HG02642 (cell line): Measurements from ENCODE around the gene TBC1D7.
"Not testable (repeated sequence)": the region's sequence is repeated elsewhere in the genome, so short reads cannot be mapped to it uniquely, and the experiment has no call there.

Experiments used
- ATAC-seq: cut with Tn5 transposase; IDR thresholded peaks from one replicate; pipeline ENCODE4 v1.9.1; 2021; ENCODE audit warnings: mild to moderate bottlenecking; ENCODE audit not compliant: unreplicated experiment, poor library complexity

TBC1D7 gene

DNA sequence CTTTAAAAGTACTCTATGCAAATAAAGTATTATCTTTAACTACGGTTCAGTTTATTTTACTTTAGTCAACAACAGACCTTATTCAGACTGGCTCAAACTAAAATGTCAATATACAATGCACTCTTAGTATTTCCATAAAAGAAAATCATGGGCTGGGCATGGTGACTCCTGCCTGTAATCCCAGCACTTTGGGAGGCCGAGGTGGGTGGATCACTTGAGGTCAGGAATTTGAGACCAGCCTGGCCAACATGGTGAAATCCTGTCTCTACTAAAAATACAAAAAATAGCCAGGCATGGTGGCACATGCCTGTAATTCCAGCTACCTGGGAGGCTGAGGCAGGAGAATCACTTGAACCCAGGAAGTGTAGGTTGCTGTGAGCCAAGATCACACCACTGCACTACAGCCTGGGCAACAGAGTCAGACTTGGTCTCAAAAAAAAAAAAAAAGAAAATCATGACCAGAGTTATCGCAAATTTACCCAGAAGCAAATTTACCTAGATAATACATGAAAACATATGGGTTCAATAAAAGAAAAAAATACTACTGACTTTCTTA is 2.2 kb downstream of the TBC1D7 start:
- not testable (repeated sequence) for ATAC-seq

DNA sequence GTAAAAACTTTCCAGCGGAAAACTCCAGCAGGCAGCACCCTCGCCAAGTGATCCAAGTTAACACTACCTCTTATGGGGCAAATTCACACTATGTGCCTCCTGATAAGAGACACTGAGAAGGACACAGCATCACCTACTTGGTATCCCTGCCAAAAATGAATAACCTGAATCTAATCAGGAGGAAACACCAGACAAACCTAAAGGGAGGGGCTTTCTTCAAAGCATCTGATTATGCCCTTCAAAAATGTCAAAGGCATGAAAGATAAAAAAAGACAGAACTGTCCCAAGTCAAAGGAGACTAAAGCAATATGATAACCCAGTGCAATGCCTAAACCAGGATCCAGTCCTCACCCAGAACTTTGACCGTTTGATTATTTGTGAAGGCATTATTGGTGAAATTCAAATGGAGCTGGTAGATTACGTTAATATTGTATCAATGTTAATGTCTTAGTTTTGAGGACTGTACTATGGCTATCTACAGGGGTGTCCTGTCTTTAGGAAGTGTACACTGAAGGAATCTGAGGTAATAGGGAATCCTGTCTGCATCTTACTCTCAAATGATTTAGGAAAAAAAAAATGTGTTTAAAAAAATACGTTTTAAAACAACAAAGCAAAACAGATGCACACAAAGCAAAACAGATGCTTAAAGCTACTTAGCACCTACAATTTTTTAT is 8.3 kb downstream of the TBC1D7 start:
- ATAC-seq, result no peak

DNA sequence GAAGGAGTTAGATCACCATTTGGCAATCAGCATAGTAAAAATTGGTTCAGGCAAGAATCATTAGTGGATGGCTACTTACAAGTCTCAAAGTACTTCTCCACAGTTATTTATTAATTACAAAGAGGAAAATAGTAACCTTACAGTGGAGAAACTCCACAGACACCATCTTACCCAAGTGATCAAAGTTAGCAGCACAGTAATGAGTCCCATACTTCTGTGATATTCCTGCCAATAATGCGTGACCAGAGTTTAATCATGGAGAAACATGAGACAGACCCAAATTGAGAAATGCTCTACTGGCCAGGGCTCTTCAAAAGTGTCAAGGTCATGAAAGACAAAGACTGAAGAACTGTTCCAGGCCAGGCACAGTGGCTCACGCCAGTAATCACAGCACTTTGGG is 9.5 kb downstream of the TBC1D7 start:
- no peak for ATAC-seq

- ATAC-seq, result no peak
Observed at GRCh38 chr6:13315896-13316295, 12.4 kb downstream of the TBC1D7 start.

GRCh38 chr6:13314806-13315205 is 13.5 kb downstream of the TBC1D7 start:
- no peak for ATAC-seq

DNA sequence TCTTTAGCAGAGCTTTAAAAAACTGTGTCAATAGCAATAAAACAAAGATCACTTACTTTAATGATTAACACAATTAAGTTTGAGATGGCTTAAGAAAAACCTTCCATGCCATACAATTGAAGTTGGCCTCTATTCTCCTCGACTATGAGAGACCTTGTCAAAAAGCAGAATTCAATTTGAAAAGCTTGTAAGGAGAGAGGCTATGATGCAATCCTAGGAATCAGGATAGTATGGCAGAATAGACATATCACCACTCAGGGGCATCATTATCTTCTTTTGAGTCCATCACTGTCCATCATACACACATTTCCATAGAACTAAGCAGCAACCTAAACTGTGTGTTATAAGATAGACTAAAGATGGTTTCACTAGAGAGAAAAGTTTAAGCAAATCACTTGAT is 17.2 kb downstream of the TBC1D7 start:
- no peak for ATAC-seq

DNA sequence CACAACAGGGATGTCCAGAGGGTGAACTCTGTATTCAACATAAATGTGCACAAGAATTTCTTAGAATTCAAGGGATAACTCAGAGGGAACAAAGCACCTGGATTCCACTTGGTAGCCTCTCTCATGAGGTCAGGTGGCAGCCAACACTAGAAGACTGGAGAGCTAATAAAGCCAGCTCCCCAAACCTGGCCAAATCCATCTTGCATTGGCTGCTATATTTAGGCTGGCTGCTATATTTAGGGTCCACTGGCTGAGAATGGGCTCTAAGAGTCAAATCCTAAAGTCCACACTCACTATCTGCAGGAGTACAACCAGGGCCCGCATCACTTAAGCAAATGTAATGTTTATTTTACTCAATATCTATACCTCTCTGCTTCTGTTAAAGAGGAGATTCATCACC is 20.0 kb downstream of the TBC1D7 start:
- ATAC-seq, result no peak

DNA sequence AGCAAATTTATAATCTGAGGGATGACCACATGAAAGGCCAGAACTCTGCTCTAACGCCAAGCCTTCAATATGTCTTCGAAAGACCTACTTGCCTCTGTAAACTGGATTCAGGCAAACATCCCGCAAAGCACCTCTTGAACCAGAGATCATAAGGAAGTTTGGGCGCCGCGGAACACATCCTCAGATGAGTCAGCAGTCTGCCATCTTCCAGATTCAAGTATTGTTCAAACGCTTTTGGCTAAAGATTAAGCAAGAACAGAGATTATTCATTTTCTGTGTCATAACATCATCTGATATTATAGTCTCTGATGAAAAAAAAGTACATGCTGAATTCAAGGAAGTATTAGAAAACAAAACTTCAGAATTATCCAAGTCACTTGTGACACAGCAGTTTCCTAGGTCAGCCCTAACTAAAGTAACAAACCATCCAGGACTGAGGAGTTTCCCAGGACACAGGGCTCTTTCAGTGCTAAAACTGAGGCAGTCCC is 20.8 kb downstream of the TBC1D7 start:
- ATAC-seq, result no peak

DNA sequence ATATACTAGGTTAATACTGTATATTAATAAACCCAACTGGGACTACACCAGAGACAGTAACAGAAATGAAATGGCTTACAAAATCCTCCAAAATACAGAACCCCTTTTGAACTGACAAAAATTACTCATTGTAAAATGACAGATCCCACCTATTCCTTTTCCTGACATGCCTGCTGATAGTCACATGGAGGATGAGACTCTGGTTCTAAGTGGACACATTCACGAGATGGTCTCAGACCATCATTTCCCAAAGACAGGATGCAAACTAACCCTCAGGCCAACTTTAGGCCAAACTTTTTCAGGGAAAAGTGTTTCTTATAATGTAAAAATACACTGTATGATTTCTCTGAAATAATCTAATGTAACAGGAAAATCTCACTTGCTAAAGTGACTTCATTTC is 22.5 kb downstream of the TBC1D7 start:
- no peak for ATAC-seq

DNA sequence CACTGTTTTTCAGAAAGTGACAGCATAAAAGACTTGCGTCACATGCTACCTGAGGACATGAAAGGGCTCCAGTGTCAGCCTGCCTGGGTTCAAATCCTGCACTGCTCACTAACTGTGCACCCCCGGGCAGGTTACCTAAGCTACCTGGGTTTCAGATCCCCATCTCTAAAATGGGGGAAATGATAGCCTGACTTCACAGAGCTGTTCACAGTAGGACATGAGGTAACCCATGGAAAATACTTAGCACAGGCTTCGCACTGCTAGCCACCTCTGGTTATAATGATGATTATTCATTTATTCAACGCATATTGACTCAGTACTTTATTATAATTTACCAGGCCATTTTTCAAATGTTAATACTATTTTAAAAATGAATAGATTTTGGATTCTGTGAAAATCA is 23.0 kb downstream of the TBC1D7 start:
- no peak for ATAC-seq

GRCh38 chr6:13304580-13305260 is 23.6 kb downstream of the TBC1D7 start:
- peak; percentile 40 for ATAC-seq

DNA sequence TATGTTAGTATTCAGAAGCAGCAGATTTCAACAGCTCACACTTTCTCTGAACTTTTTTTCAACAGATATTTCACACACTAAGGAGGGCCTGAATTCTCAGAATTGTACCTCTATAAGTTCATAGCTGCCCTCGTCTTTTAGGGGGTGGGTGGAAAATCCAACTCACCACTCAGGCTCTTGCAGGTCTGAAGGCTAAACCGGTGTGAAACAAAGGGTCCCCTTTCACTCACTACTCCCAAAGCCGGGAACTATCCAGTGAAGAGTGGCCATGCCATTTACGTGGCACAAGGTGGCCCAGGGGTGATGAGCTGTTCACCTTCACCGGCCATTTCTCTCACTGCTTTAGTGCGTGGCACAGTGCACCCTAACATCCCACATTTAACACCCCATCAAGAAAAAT is 24.2 kb downstream of the TBC1D7 start:
- ATAC-seq, result no peak

GRCh38 chr6:13303668-13304017 is 24.7 kb downstream of the TBC1D7 start:
- peak; percentile 42 for ATAC-seq

GRCh38 chr6:13302751-13303667 is 25.3 kb downstream of the TBC1D7 start:
- ATAC-seq, result peak; percentile 64

- ATAC-seq, result no peak
Observed at GRCh38 chr6:13302291-13302690, 26.0 kb downstream of the TBC1D7 start.

- ATAC-seq, result no peak
Observed at GRCh38 chr6:13300643-13301590, 27.4 kb downstream of the TBC1D7 start.

- no peak for ATAC-seq
Observed at GRCh38 chr6:13299918-13300317, 28.4 kb downstream of the TBC1D7 start.

DNA sequence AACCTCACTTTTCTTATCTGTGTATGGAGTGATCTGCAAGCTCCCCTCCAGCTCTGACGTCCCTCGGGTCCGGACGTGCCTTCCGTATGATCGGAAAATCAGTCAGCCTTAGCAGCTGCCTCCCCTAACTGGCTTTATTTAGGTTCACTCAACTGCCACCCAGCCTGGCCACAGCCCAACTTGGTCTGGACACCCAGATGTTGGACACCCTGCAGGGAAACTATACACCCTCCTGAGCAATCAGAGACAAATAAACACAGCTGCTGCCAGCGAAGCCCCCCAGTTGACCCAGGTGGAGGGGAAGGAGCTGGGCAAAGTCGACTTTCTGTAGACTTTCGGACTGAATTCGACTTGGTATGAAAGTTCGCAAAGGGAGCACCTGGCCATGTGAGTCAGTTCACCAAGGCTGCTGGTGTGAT is 28.9 kb downstream of the TBC1D7 start:
- ATAC-seq, result peak; percentile 29

GRCh38 chr6:13298446-13298845 is 29.9 kb downstream of the TBC1D7 start:
- no peak for ATAC-seq

DNA sequence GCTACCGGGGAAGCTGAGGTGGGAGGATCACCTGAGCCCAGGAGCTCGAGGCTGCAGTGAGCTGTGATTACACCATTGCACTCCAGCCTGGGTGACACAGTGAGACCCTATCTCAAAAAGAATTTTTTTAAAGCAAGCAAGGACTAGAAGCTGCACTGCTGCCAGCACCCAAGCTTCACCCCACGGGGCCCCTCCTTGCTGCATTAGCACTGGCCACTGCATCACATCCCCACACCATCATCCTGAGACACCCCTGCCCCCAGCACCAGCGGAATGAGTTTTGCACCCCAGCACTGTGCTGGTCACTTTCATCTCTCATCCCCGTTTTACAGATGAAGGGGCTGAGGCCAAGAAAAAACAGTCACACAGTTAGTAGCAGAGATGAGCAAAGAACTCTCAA is 30.9 kb downstream of the TBC1D7 start:
- ATAC-seq, result no peak
